GM19467 (cell line): ENCODE measurements around the gene ZNF708.
"Not testable (repeated sequence)": the region's sequence is repeated elsewhere in the genome, so short reads cannot be mapped to it uniquely, and the experiment has no call there.

ENCODE experiments used
- ATAC-seq: cut with Tn5 transposase; IDR thresholded peaks from one replicate; pipeline ENCODE4 v1.9.1; 2021; ENCODE audit warnings: mild to moderate bottlenecking, moderate library complexity; ENCODE audit not compliant: unreplicated experiment

Gene ZNF708

GRCh38 chr19:21260848-21261381 lies 68.3 kb downstream of the ZNF708 start:
- not testable (repeated sequence) for ATAC-seq

GRCh38 chr19:21260164-21260847 lies 68.9 kb downstream of the ZNF708 start:
- no peak for ATAC-seq

GRCh38 chr19:21259421-21260124 lies 69.6 kb downstream of the ZNF708 start:
- ATAC-seq, result not testable (repeated sequence)

- no peak for ATAC-seq
Measured at GRCh38 chr19:21256722-21257121, 72.5 kb downstream of the ZNF708 start.
